Vagina (tissue), 2 donors: ENCODE measurements around the gene HTR3A. TPM values are rescaled to one million over a fixed set of nuclear protein-coding genes. Genes with fewer than 3 reads are reported as not detected.
A peak's percentile ranks its signal among the peaks of the same experiment; 100 is the strongest.

Experiments used
- DNase-seq, 2 donors: peaks; one replicate each; pipeline ENCODE4 v3.0.0-alpha.2; 2017; ENCODE audit errors: extremely low spot score in 2 of 2
- H3K27ac ChIP-seq: fragments of 200-600 bp; sonication (generic); one replicate; pipeline ENCODE4 v1.5.1; 2019
- H3K27me3 ChIP-seq: fragments of 200-600 bp; sonication (generic); one replicate; pipeline ENCODE4 v1.5.1; 2019
- H3K36me3 ChIP-seq, 2 donors: fragments of 200-600 bp; sonication (generic); one replicate each; pipeline ENCODE4 v1.5.1; 2017 to 2019
- H3K4me1 ChIP-seq: fragments of 200-600 bp; sonication (generic); one replicate; pipeline ENCODE4 v1.5.1; 2019
- H3K4me3 ChIP-seq, 2 donors: fragments of 200-600 bp; sonication (generic); 1 replicate in 1 of 2; 2 replicates in 1 of 2; pipeline ENCODE4 v1.5.1; 2016 to 2019
- H3K9me3 ChIP-seq: fragments of 200-600 bp; sonication (generic); one replicate; pipeline ENCODE4 v1.5.1; 2019
- CTCF ChIP-seq, 3 experiments: fragments of 450-650 bp in 2 of 3; fragments of 200-600 bp in 1 of 3; sonication (generic) in 1 of 3; IDR thresholded peaks; one replicate each; pipeline ENCODE4 v1.5.1; 2017 to 2019; ENCODE audit warnings: antibody characterized with exemption in 3 of 3, mild to moderate bottlenecking in 2 of 3, moderate library complexity in 2 of 3
- POLR2A ChIP-seq, 2 donors: fragments of 450-650 bp; IDR thresholded peaks; one replicate each; pipeline ENCODE4 v1.6.1; 2017; ENCODE audit warnings: antibody characterized with exemption in 2 of 2, mild to moderate bottlenecking in 2 of 2, moderate library complexity in 2 of 2
- POLR2AphosphoS5 ChIP-seq, 2 donors: sonication (generic); formaldehyde crosslinking; IDR thresholded peaks; one replicate each; pipeline ENCODE4 v1.9.0; 2017; ENCODE audit warnings: antibody characterized with exemption in 2 of 2, mild to moderate bottlenecking in 2 of 2, low read depth in 1 of 2; ENCODE audit not compliant: insufficient read depth in 1 of 2
- intact Hi-C: fragments of 100-400 bp; cut with DNase I; formaldehyde crosslinking; loops from one replicate; pipeline ENCODE4 v1.15.1; 2023
- total RNA-seq: library from RNA; depleted of rRNA; stranded (reverse); fragments of >200 nt; gene quantifications from one replicate; pipeline ENCODE4 v1.2.3, GENCODE V29; 2016

HTR3A gene
- total RNA-seq, 1 donor from 2014 or later: not detected

GRCh38 chr11:114036147-114036811, 61.4 kb downstream of the HTR3A start:
- Histone ChIP-seq H3K36me3 (no peaks in the 10 kb centered on the region), H3K9me3 (no peaks in the 10 kb centered on the region), H3K27ac (peak overlapping the region; percentile 83), H3K4me3 (peak overlapping the region; percentile 43 to 47), H3K4me1 (peaks cover 32% of the 10 kb centered on the region), H3K27me3 (no peaks in the 10 kb centered on the region)
- intact Hi-C loops: loop anchor here (5.0 kb wide), 1 partner anchor 226 kb away; no protein-coding TSS in a partner anchor
- no peak for TF ChIP-seq POLR2A (IDR thresholded peaks at IDR 0.05)
- peak; percentile 71 to 85 (median 83) for TF ChIP-seq CTCF (IDR thresholded peaks at IDR 0.05)
- TF ChIP-seq POLR2AphosphoS5 (IDR thresholded peaks at IDR 0.05; ENCODE audit: insufficient read depth in 1 of 2, low read depth in 1 of 2): peak; percentile 29 to 80
- no peak for DNase-seq

- TF ChIP-seq CTCF (IDR thresholded peaks at IDR 0.05): no peak
- no peak for TF ChIP-seq POLR2A (IDR thresholded peaks at IDR 0.05)
- no peak for TF ChIP-seq POLR2AphosphoS5 (IDR thresholded peaks at IDR 0.05; ENCODE audit: insufficient read depth in 1 of 2, low read depth in 1 of 2)
- no peaks in the 10 kb centered on the region for H3K36me3 ChIP-seq
- DNase-seq: no peak
- H3K9me3 ChIP-seq: no peaks in the 10 kb centered on the region
- H3K27ac ChIP-seq: peak overlapping the region; percentile 83
- H3K4me1 ChIP-seq: peaks cover 32% of the 10 kb centered on the region
- intact Hi-C loops: loop anchor here (5.0 kb wide), 1 partner anchor 225 kb away; no protein-coding TSS in a partner anchor
- H3K4me3 ChIP-seq: peak overlapping the region; percentile 43 to 47
- no peaks in the 10 kb centered on the region for H3K27me3 ChIP-seq
Observed at GRCh38 chr11:114036958-114037357, 62.0 kb downstream of the HTR3A start.

GRCh38 chr11:114039551-114039950, 64.6 kb downstream of the HTR3A start:
- H3K4me3 ChIP-seq: no peak overlapping the region
- TF ChIP-seq POLR2AphosphoS5 (IDR thresholded peaks at IDR 0.05; ENCODE audit: insufficient read depth in 1 of 2, low read depth in 1 of 2) (no peak), POLR2A (IDR thresholded peaks at IDR 0.05) (no peak), CTCF (IDR thresholded peaks at IDR 0.05) (no peak)
- DNase-seq: no peak
- intact Hi-C loops: loop anchor here (5.0 kb wide), 1 partner anchor 223 kb away; no protein-coding TSS in a partner anchor
- H3K9me3 ChIP-seq: no peaks in the 10 kb centered on the region
- peaks cover 39% of the 10 kb centered on the region for H3K4me1 ChIP-seq
- H3K36me3 ChIP-seq: no peaks in the 10 kb centered on the region
- peak overlapping the region; percentile 81 for H3K27ac ChIP-seq
- no peaks in the 10 kb centered on the region for H3K27me3 ChIP-seq

Other genes starting within 250 kb of the HTR3A start
- 14.7 TPM for gene ZW10, start 201.4 kb upstream of the HTR3A start, total RNA-seq
- not detected for gene CLDN25, start 195.3 kb upstream of the HTR3A start, total RNA-seq
- 12.3 TPM for gene USP28, start 99.5 kb upstream of the HTR3A start, total RNA-seq
- gene HTR3B, start 70.3 kb upstream of the HTR3A start, total RNA-seq: not detected
- gene ZBTB16, start 84.6 kb downstream of the HTR3A start, total RNA-seq: 243 TPM